ENCODE results near the gene FIGN.

Gene FIGN

GRCh38 chr2:163711258-163711657 lies 24.6 kb downstream of the FIGN start:
- no peaks in the 10 kb centered on the region for H3K4me1 Mint-ChIP-seq (ENCODE audit: low read depth)
- intact Hi-C loops (cut with micrococcal nuclease), result no loop called here
- H3K4me3 Mint-ChIP-seq, result no peak overlapping the region

DNA sequence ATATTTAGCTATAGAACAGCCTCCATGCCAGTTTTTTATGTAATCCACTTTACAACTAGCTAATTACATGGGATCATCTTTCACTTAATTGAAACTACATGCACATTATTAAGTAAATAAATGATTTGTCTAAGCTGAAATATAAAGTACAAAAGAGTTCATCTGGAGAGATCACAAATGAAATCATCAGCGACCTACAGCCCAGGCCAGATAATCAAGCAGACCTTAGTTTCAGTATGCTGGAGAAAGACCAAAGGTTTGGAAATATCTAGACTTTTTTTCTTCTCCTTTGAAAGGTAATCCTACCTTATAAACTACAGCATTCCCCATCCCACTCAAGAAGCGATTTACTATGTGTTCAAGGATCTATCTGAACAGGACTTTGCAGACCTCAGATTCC lies 26.5 kb downstream of the FIGN start:
- Mint-ChIP-seq H3K4me3 (no peak overlapping the region), H3K36me3 (ENCODE audit: low read depth) (no peaks in the 10 kb centered on the region), H3K27ac (no peak overlapping the region), H3K4me1 (ENCODE audit: low read depth) (no peaks in the 10 kb centered on the region), H3K27me3 (no peaks in the 10 kb centered on the region), H3K9me3 (no peaks in the 10 kb centered on the region)
- intact Hi-C loops (cut with micrococcal nuclease), result no loop called here

More at GRCh38 chr2:163711258-163711657, 24.6 kb downstream of the FIGN start:
- H3K27me3 Mint-ChIP-seq, result no peaks in the 10 kb centered on the region
- no peaks in the 10 kb centered on the region for H3K9me3 Mint-ChIP-seq
- no peak overlapping the region for H3K27ac Mint-ChIP-seq
- no peaks in the 10 kb centered on the region for H3K36me3 Mint-ChIP-seq (ENCODE audit: low read depth)

DNA sequence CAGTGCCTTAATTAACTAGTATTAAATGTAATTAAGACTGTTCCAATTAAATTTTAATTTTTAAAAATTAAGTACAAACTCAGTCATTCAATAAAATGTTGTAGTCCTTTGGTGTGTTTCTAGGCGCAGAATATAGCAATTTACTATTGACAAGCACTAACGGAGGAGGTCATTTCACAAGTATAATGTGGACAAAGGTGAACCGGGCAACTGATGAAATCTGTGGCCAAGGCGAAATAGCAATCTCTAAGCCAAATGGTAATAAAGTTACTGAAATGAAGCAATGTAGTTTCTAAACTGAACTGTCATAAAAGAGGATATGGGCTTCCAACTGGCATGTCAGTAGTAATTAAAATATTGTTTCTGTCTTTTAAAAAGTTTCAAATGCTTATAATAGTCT lies 27.5 kb downstream of the FIGN start:
- H3K27ac Mint-ChIP-seq, result no peak overlapping the region

DNA sequence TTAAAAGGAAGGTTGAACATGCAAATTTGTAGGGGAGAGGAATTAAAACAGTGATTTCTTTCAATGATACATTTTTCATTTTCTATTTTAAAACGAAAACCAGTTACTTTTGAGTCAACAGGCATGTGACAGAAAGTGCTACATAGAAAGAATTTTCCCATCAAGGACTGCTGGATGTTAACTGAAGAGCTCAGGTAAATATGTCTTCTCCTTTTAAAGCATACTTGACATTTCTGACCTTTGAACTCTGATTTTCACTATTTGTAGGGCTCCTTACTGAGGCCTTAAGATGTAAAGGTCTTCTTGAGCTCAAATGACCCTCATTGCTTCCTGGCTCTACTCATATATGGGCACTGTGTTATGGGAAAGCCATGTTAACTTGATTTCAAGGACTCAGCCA lies 32.4 kb downstream of the FIGN start:
- intact Hi-C loops (cut with micrococcal nuclease), result no loop called here
- no peaks in the 10 kb centered on the region for H3K27me3 Mint-ChIP-seq
- no peak overlapping the region for H3K27ac Mint-ChIP-seq
- H3K36me3 Mint-ChIP-seq (ENCODE audit: low read depth), result no peaks in the 10 kb centered on the region
- no peaks in the 10 kb centered on the region for H3K9me3 Mint-ChIP-seq
- H3K4me3 Mint-ChIP-seq, result no peak overlapping the region
- no peaks in the 10 kb centered on the region for H3K4me1 Mint-ChIP-seq (ENCODE audit: low read depth)

More for the DNA sequence above, 27.5 kb downstream of the FIGN start:
- intact Hi-C loops (cut with micrococcal nuclease), result no loop called here
- Mint-ChIP-seq H3K4me1 (ENCODE audit: low read depth) (no peaks in the 10 kb centered on the region), H3K27me3 (no peaks in the 10 kb centered on the region), H3K36me3 (ENCODE audit: low read depth) (no peaks in the 10 kb centered on the region), H3K4me3 (no peak overlapping the region), H3K9me3 (no peaks in the 10 kb centered on the region)

- Mint-ChIP-seq H3K27me3 (no peaks in the 10 kb centered on the region), H3K36me3 (ENCODE audit: low read depth) (no peaks in the 10 kb centered on the region), H3K4me3 (no peak overlapping the region), H3K4me1 (ENCODE audit: low read depth) (no peaks in the 10 kb centered on the region), H3K9me3 (no peaks in the 10 kb centered on the region), H3K27ac (no peak overlapping the region)
- intact Hi-C loops (cut with micrococcal nuclease), result no loop called here
These were observed 34.2 kb downstream of the FIGN start for GRCh38 chr2:163701399-163702195.

DNA sequence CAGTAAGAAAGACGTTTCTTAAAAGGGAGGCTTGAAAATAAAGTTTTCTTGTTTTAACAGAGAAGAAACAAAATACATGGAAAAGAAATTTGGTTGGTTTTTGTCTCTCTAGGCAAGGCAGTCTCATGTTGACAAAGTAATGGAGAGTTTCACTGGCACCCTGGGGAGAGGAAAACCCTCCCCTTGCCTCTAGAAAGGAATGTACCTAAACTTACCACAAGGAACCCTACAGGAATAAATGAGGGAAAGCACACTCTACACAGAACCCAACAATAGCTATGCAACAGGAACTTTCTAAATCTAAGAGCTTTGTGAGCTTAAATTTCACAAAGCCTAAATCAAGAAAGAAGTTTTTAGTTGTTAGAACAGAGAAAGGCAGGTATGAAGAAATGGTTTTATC lies 37.0 kb downstream of the FIGN start:
- Mint-ChIP-seq H3K9me3 (no peaks in the 10 kb centered on the region), H3K36me3 (ENCODE audit: low read depth) (no peaks in the 10 kb centered on the region), H3K27ac (no peak overlapping the region), H3K4me1 (ENCODE audit: low read depth) (no peaks in the 10 kb centered on the region), H3K4me3 (no peak overlapping the region), H3K27me3 (no peaks in the 10 kb centered on the region)
- intact Hi-C loops (cut with micrococcal nuclease), result no loop called here

DNA sequence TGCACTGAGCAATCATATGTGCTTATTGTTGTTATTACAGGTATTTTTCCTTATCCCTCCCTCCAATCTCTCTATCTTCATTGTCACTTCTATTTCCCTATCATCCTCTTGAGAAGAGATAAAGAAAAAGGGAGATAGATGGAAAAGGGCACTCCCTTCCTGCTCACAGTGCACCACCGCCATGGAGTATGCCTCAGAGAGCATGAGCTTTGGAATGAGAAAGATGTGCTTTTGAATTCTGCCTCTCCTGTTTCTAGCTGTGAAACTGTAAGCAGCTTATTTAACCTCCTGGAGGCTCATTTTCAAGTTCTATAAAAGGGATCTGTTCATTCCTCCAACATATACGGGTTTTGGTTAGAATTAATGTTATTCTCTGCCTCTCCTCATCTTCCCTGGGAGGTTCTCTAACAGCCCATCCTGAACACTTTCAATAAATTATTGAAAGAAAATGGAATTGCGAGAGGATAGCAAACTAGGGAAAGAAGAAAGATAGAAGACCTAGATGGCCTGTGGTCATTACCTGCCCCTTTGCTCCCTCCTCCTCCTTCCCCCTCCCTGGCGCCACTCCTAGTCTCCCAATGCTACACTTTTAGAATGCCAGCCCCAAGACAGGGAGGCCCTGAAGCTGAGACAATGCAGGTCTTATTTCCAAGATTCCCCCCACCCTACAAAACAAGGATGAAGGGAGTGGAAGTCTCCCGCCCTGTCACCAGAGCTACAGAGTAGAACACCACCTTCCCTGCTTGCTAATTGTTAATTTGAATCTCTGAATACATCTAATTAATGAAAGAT lies 37.8 kb downstream of the FIGN start:
- H3K36me3 Mint-ChIP-seq (ENCODE audit: low read depth), result no peaks in the 10 kb centered on the region

GRCh38 chr2:163697429-163697828 lies 38.4 kb downstream of the FIGN start:
- H3K4me3 Mint-ChIP-seq, result no peak overlapping the region
- H3K4me1 Mint-ChIP-seq (ENCODE audit: low read depth), result no peaks in the 10 kb centered on the region
- no peak overlapping the region for H3K27ac Mint-ChIP-seq
- H3K36me3 Mint-ChIP-seq (ENCODE audit: low read depth), result no peaks in the 10 kb centered on the region
- no peaks in the 10 kb centered on the region for H3K27me3 Mint-ChIP-seq
- intact Hi-C loops (cut with micrococcal nuclease), result no loop called here
- no peaks in the 10 kb centered on the region for H3K9me3 Mint-ChIP-seq

More for the DNA sequence above, 37.8 kb downstream of the FIGN start:
- Mint-ChIP-seq H3K27me3 (no peaks in the 10 kb centered on the region), H3K4me1 (ENCODE audit: low read depth) (no peaks in the 10 kb centered on the region), H3K9me3 (no peaks in the 10 kb centered on the region), H3K27ac (no peak overlapping the region), H3K4me3 (no peak overlapping the region)
- intact Hi-C loops (cut with micrococcal nuclease), result no loop called here

GRCh38 chr2:163693484-163693883 lies 42.3 kb downstream of the FIGN start:
- intact Hi-C loops (cut with micrococcal nuclease), result no loop called here

GRCh38 chr2:163692611-163693482 lies 43.0 kb downstream of the FIGN start:
- intact Hi-C loops (cut with micrococcal nuclease), result no loop called here
- H3K9me3 Mint-ChIP-seq, result no peaks in the 10 kb centered on the region
- H3K27ac Mint-ChIP-seq, result no peak overlapping the region
- no peaks in the 10 kb centered on the region for H3K27me3 Mint-ChIP-seq
- no peaks in the 10 kb centered on the region for H3K4me1 Mint-ChIP-seq (ENCODE audit: low read depth)
- no peak overlapping the region for H3K4me3 Mint-ChIP-seq
- no peaks in the 10 kb centered on the region for H3K36me3 Mint-ChIP-seq (ENCODE audit: low read depth)

More at GRCh38 chr2:163693484-163693883, 42.3 kb downstream of the FIGN start:
- Mint-ChIP-seq H3K36me3 (ENCODE audit: low read depth) (no peaks in the 10 kb centered on the region), H3K9me3 (no peaks in the 10 kb centered on the region), H3K27me3 (no peaks in the 10 kb centered on the region), H3K27ac (no peak overlapping the region), H3K4me3 (no peak overlapping the region), H3K4me1 (ENCODE audit: low read depth) (no peaks in the 10 kb centered on the region)

GRCh38 chr2:163692081-163692480 lies 43.7 kb downstream of the FIGN start:
- Mint-ChIP-seq H3K27ac (no peak overlapping the region), H3K9me3 (no peaks in the 10 kb centered on the region), H3K27me3 (no peaks in the 10 kb centered on the region), H3K4me3 (no peak overlapping the region), H3K4me1 (ENCODE audit: low read depth) (no peaks in the 10 kb centered on the region), H3K36me3 (ENCODE audit: low read depth) (no peaks in the 10 kb centered on the region)
- intact Hi-C loops (cut with micrococcal nuclease), result no loop called here

- H3K27ac Mint-ChIP-seq, result no peak overlapping the region
- H3K4me1 Mint-ChIP-seq (ENCODE audit: low read depth), result no peaks in the 10 kb centered on the region
- H3K27me3 Mint-ChIP-seq, result no peaks in the 10 kb centered on the region
- no peaks in the 10 kb centered on the region for H3K36me3 Mint-ChIP-seq (ENCODE audit: low read depth)
- intact Hi-C loops (cut with micrococcal nuclease), result no loop called here
- no peak overlapping the region for H3K4me3 Mint-ChIP-seq
- H3K9me3 Mint-ChIP-seq, result no peaks in the 10 kb centered on the region
These were observed 44.9 kb downstream of the FIGN start for GRCh38 chr2:163690896-163691295.

DNA sequence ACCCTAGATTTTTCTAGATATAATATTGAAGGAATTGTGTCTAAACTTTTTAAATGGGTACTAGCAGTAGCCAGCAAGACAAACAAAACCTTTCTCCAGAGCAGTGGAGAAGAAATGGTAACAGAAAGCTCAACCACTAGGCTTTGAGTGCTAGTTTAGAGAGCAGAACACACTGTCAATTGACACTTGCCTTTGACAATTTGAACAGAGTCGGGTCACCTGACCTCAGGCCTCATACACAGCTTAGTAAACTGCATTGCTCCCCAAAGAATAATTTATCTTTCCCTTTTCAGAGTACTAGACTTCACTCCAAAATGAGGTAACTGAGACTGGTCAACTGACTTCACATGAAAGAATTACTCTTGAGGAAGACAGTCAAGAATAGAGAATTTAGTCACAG lies 48.6 kb downstream of the FIGN start:
- intact Hi-C loops (cut with micrococcal nuclease), result no loop called here
- no peak overlapping the region for H3K27ac Mint-ChIP-seq
- H3K27me3 Mint-ChIP-seq, result no peaks in the 10 kb centered on the region
- H3K9me3 Mint-ChIP-seq, result no peaks in the 10 kb centered on the region
- no peaks in the 10 kb centered on the region for H3K36me3 Mint-ChIP-seq (ENCODE audit: low read depth)
- H3K4me1 Mint-ChIP-seq (ENCODE audit: low read depth), result no peaks in the 10 kb centered on the region
- H3K4me3 Mint-ChIP-seq, result no peak overlapping the region

GRCh38 chr2:163686289-163686688 lies 49.5 kb downstream of the FIGN start:
- H3K27ac Mint-ChIP-seq, result no peak overlapping the region
- H3K4me3 Mint-ChIP-seq, result no peak overlapping the region
- no peaks in the 10 kb centered on the region for H3K36me3 Mint-ChIP-seq (ENCODE audit: low read depth)
- no peaks in the 10 kb centered on the region for H3K27me3 Mint-ChIP-seq
- no peaks in the 10 kb centered on the region for H3K4me1 Mint-ChIP-seq (ENCODE audit: low read depth)
- no peaks in the 10 kb centered on the region for H3K9me3 Mint-ChIP-seq
- intact Hi-C loops (cut with micrococcal nuclease), result no loop called here
